GM18508 (cell line): ENCODE measurements around the gene NEU4.
"Not testable (repeated sequence)": the region's sequence is repeated elsewhere in the genome, so short reads cannot be mapped to it uniquely, and the experiment has no call there.

Source experiments
- ATAC-seq: cut with Tn5 transposase; IDR thresholded peaks from one replicate; pipeline ENCODE4 v1.9.1; 2021; ENCODE audit warnings: moderate number of reproducible peaks; ENCODE audit not compliant: insufficient read depth, unreplicated experiment

Gene NEU4

DNA sequence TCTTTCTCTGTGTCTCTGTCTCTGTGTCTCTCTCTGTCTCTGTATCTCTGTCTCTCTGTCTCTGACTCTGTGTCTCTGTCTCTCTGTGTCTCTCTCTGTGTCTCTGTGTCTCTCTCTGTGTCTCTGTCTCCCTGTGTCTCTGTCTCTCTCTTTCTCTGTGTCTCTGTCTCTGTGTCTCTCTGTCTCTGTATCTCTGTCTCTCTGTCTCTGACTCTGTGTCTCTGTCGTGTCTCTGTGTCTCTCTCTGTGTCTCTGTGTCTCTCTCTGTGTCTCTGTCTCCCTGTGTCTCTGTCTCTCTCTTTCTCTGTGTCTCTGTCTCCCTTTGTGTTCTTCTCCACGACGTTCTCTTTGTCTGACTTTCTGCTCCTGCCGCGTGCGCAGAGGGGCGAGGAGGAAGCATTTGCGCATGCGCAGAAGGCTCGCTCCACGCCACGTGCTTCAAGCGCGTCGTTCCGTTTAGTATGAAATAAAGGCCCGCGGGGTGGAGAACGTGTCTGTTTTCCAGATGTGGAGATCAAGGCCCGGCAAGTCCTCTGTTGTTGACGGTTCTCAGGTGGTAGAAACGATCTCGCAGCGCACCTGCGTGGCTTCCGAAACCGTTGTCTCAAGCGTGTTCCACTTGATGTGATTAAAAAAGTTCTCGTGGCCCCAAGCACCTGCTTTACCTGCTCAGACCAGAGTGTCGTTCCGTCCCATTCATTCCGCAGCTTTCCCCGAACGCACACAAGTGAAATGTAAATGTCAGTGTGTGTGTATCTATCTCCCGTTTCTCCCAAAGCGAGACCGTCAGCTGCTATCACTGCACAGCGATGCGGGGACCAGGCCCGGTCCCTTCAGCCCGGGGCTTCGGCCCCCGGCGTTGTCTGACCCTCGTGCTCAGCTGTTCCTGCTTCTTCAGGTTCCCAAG lies 14.8 kb downstream of the NEU4 start:
- ATAC-seq, result not testable (repeated sequence)

GRCh38 chr2:241827394-241827793 lies 18.4 kb downstream of the NEU4 start:
- ATAC-seq, result no peak

GRCh38 chr2:241833101-241833663 lies 24.2 kb downstream of the NEU4 start:
- no peak for ATAC-seq

- not testable (repeated sequence) for ATAC-seq
Measured at GRCh38 chr2:241833756-241834526, 24.9 kb downstream of the NEU4 start.

- no peak for ATAC-seq
Measured at GRCh38 chr2:241834527-241835210, 25.7 kb downstream of the NEU4 start.

GRCh38 chr2:241835611-241836010 lies 26.6 kb downstream of the NEU4 start:
- no peak for ATAC-seq

DNA sequence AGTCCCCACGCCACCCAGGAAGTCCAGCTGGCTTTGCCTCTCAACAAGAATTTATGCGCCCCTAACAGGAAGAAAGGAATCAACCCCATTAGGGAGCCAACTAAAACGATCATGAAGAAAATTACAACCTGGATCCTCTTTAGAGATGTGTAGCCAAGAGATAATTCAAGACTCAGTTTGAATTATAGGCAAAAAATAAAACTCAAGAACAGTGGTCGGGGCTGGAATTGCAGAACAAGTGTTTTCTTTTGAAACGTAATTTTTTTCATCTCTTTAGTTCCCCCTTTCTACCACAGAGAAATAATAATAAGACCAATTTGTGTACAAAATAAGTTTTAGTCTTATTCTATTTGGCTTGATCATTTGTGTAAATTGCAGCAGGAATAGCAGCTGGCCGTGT lies 27.3 kb downstream of the NEU4 start:
- ATAC-seq, result no peak

DNA sequence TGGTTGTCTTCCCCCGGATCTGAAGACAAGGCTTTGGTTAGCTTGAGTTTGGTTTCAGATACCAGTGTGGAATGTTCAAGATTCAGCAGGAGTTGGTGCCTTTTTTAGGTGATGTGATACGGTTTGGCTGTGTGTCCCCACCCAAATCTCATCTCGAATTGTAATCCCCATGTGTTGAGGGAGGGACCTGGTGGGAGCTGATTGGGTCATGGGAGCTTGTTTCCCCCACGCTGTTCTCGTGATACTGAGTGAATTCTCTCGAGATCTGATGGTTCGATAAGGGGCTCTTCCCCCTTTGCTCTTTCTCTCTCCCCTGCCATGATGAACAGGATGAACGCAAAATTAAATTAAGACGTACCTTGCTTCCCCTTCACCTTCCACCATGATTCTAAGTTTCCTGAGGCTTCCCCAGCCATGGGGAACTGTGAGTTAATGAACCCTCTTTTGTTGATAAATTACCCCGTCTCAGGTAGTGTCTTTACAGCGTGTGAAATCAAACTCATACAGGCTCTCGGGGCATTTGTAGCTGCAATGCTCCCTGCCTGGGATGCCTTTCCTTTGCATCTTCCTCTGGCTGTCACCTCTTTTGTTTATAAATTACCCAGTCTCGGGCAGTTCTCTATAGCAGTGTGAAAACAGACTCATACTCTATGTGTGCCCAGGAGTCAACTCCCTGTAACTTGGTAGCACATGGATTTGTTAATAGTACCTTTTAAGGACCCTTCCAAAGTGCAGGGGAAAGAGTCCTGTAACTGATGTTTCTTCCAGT lies 28.4 kb downstream of the NEU4 start:
- ATAC-seq, result no peak

DNA sequence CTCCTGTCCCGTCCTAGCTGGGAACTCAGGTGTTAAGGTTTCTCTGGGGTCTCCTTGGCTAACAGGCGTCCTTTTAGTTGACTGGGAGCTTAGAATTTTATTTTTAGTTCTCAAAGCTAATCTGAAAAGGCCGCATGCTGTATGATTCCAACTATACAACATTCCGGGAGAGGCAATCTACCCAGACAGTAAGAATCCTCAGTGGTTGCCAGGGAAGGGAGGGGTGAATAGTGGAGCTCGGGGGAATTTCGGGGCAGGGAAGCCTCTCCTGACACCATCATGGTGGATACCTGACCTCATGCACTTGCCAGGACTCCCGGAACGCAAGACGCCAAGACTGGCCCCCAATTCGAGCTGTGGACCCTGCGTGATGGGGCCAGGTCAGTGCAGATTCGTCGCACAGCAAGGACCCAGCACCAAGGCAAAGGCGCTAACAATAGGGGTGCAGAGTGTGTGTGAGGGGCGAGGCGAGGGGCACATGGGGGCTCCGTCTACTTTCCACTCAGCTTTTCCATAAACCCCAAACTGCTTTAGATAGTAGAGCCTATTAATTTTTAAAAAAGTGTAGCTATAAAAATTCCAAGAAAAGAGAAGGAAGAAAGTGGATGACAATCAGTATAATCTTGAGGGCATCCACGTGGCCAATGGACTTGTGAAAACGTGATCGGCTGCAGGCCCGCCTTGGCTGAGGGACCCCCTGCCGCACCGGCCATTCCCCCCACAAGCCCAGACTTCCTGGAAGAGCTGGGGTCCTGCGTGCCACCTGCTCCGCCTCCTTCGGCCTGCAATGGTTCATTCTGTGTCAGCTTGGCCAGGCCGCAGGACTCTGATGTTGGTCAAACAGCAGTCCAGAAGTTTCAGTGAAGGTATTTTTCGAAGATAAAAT lies 32.4 kb downstream of the NEU4 start:
- no peak for ATAC-seq

DNA sequence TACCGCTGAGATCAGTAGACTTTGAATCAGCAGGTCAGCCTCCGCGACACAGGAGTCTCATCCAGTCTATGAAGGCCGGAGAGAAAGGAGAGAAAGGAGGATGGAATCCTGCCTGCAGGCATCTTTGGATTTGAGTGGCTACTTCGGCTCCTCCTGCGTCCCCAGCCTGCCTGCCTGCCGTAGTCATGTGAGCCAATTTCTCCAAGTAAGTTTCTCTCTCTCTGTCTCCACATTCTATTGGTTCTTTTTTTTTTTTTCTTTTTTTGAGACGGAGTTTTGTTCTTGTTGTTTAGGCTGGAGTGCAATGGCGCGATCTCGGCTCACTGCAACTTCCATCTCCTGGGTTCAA lies 33.0 kb downstream of the NEU4 start:
- no peak for ATAC-seq

- no peak for ATAC-seq
Measured at GRCh38 chr2:241842620-241843211, 33.7 kb downstream of the NEU4 start.

DNA sequence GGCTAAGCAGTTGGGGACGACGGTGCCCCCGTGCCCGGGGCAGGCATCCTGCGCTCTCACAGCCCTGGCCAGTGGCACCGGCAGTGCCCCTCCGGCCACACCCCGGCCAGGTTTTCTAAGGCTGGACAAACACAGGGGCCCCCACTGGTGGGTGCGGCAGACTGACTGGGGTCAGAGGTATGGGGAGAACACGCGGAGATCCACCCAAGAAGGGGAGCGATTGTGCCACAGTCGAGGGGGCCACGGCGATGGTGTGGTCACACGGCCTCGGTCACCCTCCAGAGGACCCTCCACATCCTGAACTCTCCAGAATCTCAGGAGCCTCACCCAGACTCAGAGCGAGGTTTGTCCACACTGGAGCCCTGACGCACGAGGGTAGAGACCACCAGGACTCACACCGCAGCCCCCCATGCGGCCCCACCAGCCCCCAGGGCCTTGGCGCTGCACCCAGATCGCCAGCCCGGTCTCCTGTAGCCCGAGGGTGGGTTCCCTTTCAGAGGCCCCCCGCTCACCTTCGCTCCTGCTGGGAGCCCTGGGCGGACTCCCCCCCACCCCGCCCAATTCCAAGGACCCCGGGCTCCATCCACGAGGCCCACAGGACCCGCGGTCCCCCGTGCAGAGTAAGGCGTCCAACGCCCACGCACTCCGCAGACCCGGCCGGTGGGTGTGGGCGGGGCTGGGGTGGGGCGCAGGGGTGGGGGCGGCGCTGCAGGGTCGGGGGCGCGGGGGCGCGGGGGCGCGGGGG lies 34.5 kb downstream of the NEU4 start:
- no peak for ATAC-seq

- ATAC-seq, result no peak
Measured at GRCh38 chr2:241844066-241844728, 35.2 kb downstream of the NEU4 start.

GRCh38 chr2:241844831-241845578 lies 36.0 kb downstream of the NEU4 start:
- no peak for ATAC-seq

DNA sequence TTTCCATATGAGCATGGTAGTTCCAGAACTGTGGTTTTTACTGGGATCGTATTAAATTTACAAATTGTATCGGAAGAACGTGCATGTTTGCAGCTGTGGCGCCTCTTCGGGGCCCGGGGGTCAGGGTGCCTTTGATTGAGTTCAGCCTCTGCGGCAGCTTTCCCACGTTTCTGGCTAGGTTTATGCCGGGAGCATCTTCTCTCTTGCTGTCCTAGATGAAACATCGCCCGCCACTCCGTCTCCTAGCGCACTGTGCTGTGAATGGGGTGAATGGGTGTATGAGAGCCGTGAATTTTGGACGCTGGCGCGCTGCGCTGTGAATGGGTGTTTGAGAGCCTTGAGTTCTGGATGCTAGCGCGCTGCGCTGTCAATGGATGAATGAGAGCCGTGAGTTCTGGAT lies 37.4 kb downstream of the NEU4 start:
- no peak for ATAC-seq

- no peak for ATAC-seq
Measured at GRCh38 chr2:241848761-241849615, 40.0 kb downstream of the NEU4 start.
